DOHH2 (cell line): ENCODE measurements around the gene SLC6A13.

Source experiments
- EZH2phosphoT487 ChIP-seq: fragments of 200-600 bp; sonication (generic); IDR thresholded peaks from 2 replicates; pipeline ENCODE4 v1.6.1; 2017; ENCODE audit warnings: borderline replicate concordance, mild to moderate bottlenecking, antibody characterized with exemption, low read length, moderate library complexity, mixed read lengths
- TF ChIP-seq, protein P1 (sequence below): fragments of 200-600 bp; sonication (generic); IDR thresholded peaks from one replicate; pipeline ENCODE4 v1.5.1; 2014; ENCODE audit warnings: antibody characterized with exemption, mild to moderate bottlenecking, low read depth, low read length; ENCODE audit not compliant: poor library complexity, severe bottlenecking

DNA sequence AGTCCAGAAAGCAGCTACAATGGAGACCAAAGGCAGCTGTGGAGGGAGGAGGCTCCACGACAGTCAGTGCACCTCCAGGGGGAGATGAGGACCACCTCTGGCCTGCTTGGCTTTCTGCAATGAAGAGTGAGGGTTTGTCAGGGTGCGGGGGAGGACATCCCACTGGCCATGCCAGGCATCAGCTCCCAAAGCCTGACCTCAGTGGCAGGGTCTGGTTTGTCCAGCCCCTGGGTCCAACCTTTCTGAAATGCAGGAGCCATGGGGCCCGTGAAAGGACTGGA lies 83.9 kb downstream of the SLC6A13 start:
- TF ChIP-seq, protein P1, sequence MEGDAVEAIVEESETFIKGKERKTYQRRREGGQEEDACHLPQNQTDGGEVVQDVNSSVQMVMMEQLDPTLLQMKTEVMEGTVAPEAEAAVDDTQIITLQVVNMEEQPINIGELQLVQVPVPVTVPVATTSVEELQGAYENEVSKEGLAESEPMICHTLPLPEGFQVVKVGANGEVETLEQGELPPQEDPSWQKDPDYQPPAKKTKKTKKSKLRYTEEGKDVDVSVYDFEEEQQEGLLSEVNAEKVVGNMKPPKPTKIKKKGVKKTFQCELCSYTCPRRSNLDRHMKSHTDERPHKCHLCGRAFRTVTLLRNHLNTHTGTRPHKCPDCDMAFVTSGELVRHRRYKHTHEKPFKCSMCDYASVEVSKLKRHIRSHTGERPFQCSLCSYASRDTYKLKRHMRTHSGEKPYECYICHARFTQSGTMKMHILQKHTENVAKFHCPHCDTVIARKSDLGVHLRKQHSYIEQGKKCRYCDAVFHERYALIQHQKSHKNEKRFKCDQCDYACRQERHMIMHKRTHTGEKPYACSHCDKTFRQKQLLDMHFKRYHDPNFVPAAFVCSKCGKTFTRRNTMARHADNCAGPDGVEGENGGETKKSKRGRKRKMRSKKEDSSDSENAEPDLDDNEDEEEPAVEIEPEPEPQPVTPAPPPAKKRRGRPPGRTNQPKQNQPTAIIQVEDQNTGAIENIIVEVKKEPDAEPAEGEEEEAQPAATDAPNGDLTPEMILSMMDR = no peak
- no peak for TF ChIP-seq EZH2phosphoT487
